Measurements from ENCODE around the gene MRC1. TPM values are rescaled to one million over a fixed set of nuclear protein-coding genes. Genes with fewer than 3 reads are reported as not detected.

The MRC1 gene
- total RNA-seq, 1 donor from 2014 or later, result 370 TPM

- no peaks in the 10 kb centered on the region for H3K9me3 ChIP-seq
- no peak overlapping the region for H3K27ac ChIP-seq
- DNase-seq, result no peak
- ATAC-seq, result no peak
- intact Hi-C loops (cut with DNase I), result no loop called here
- TF ChIP-seq CTCF (IDR thresholded peaks at IDR 0.05), result no peak
- peaks cover 2% of the 10 kb centered on the region for H3K4me1 ChIP-seq
- H3K27me3 ChIP-seq, result no peaks in the 10 kb centered on the region
- H3K36me3 ChIP-seq, result no peaks in the 10 kb centered on the region
- H3K4me3 ChIP-seq, result no peak overlapping the region
These were observed 20.5 kb upstream of the MRC1 start for GRCh38 chr10:17788646-17789045.

DNA sequence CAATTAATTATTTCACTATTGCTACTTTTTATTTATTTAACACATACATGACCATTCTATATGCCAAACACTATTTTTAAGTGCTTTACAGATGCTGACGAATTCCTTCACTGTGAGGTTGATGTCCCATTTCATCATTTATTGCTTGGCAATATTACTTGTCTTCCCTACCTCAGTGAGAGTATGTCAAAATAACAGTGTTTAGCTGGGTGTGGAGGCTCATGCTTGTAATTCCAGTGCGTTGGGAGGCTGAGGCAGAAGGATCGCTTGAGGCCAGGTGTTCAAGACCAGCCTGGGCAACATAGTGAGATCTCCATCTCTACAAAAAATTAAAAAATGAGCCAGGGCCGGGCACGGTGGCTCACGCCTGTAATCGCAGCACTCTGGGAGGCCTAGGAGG lies 19.8 kb upstream of the MRC1 start:
- no peak for TF ChIP-seq CTCF (IDR thresholded peaks at IDR 0.05)
- ATAC-seq, result no peak
- Histone ChIP-seq H3K27ac (no peak overlapping the region), H3K4me1 (no peaks in the 10 kb centered on the region), H3K36me3 (no peaks in the 10 kb centered on the region), H3K9me3 (no peaks in the 10 kb centered on the region), H3K4me3 (no peak overlapping the region), H3K27me3 (no peaks in the 10 kb centered on the region)
- DNase-seq, result no peak
- intact Hi-C loops (cut with DNase I), result no loop called here

GRCh38 chr10:17790651-17791050 lies 18.5 kb upstream of the MRC1 start:
- Histone ChIP-seq H3K27ac (no peak overlapping the region), H3K27me3 (no peaks in the 10 kb centered on the region), H3K36me3 (no peaks in the 10 kb centered on the region), H3K4me3 (no peak overlapping the region), H3K4me1 (no peaks in the 10 kb centered on the region), H3K9me3 (no peaks in the 10 kb centered on the region)
- DNase-seq, result no peak
- TF ChIP-seq CTCF (IDR thresholded peaks at IDR 0.05), result no peak
- intact Hi-C loops (cut with DNase I), result no loop called here
- no peak for ATAC-seq

- H3K4me3 ChIP-seq, result no peak overlapping the region
- H3K36me3 ChIP-seq, result no peaks in the 10 kb centered on the region
- no peaks in the 10 kb centered on the region for H3K27me3 ChIP-seq
- intact Hi-C loops (cut with DNase I), result no loop called here
- no peaks in the 10 kb centered on the region for H3K9me3 ChIP-seq
- no peaks in the 10 kb centered on the region for H3K4me1 ChIP-seq
- no peak for TF ChIP-seq CTCF (IDR thresholded peaks at IDR 0.05)
- DNase-seq, result no peak
- no peak overlapping the region for H3K27ac ChIP-seq
- ATAC-seq, result no peak
These were observed 16.2 kb upstream of the MRC1 start for GRCh38 chr10:17792991-17793390.

DNA sequence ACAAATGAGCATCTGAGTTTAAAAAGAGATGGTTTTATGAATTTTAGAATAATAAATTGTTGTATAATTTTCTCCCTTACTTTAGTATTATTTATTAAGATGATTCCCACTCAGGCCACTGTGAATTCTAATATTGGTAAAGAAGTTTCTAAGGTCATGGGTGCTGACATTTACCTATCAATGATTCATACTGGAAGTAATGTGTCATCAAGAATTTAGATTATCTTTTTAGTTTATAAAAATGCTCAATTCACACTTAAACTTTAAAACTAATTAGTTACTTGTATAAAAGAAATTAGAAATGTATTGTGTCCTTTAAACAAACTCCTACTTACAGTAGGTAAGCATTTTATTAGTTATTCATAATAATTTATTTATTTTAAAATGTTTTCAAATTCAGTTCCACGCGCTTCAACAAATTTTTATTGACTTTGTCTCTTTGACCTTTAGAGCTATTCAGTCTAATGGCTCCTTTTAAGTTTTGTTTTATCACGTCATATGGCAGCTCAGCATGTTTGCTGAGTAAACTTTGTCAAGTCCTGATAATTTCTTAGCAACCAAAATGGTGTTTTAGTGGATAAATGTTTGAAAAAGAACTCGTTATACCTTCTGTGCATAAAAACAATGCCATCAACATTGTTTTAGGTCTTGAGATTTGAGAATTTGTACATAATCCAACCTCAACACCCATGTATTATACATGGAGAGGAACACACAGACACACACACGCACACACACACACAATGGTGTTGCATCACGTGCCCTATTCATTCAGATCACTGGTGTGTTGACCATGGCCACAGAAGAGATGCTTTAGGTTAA lies 15.1 kb upstream of the MRC1 start:
- intact Hi-C loops (cut with DNase I), result no loop called here
- Histone ChIP-seq H3K27ac (no peak overlapping the region), H3K4me3 (no peak overlapping the region), H3K4me1 (no peaks in the 10 kb centered on the region), H3K9me3 (no peaks in the 10 kb centered on the region), H3K27me3 (no peaks in the 10 kb centered on the region), H3K36me3 (no peaks in the 10 kb centered on the region)
- no peak for DNase-seq
- TF ChIP-seq CTCF (IDR thresholded peaks at IDR 0.05), result no peak
- ATAC-seq, result peak; percentile 62
